DMS53 treated with DMSO at 0.1 percent for 48 hours (cell line): ENCODE data around the gene SENP3.

ENCODE experiments used
- DNase-seq: peaks from one replicate; lab custom pipeline; 2025; ENCODE audit not compliant: unreplicated experiment; lab: John Stamatoyannopoulos, UW

The SENP3 gene

GRCh38 chr17:7575959-7576358, 14.2 kb downstream of the SENP3 start:
- no peak for DNase-seq

GRCh38 chr17:7576432-7576937, 14.8 kb downstream of the SENP3 start:
- DNase-seq = no peak

- no peak for DNase-seq
Observed at GRCh38 chr17:7577327-7578199, 15.8 kb downstream of the SENP3 start.

GRCh38 chr17:7579001-7579833, 17.5 kb downstream of the SENP3 start, which contains the start of gene CD68:
TSS of gene CD68 (plus strand) at chr17:7579638. CDS start at chr17:7579678, 40 bp downstream.
- DNase-seq = peak; percentile 80

GRCh38 chr17:7579834-7580603, 18.3 kb downstream of the SENP3 start:
- DNase-seq = no peak

- no peak for DNase-seq
Observed at GRCh38 chr17:7580604-7581575, 19.2 kb downstream of the SENP3 start.

GRCh38 chr17:7582396-7583252, 20.9 kb downstream of the SENP3 start:
- DNase-seq = no peak

- peak; percentile 98 for DNase-seq
Observed at GRCh38 chr17:7583253-7584109, 21.8 kb downstream of the SENP3 start, which contains the start of gene MPDU1. TSS of gene MPDU1 (plus strand) at chr17:7583852. CDS start at chr17:7583863, 11 bp downstream.

GRCh38 chr17:7586673-7587419, 25.1 kb downstream of the SENP3 start:
- no peak for DNase-seq

- no peak for DNase-seq
Observed at GRCh38 chr17:7587420-7588151, 25.9 kb downstream of the SENP3 start.

GRCh38 chr17:7588553-7589203, 27.0 kb downstream of the SENP3 start:
- DNase-seq = no peak

- DNase-seq = peak; percentile 89
Observed at GRCh38 chr17:7589204-7589868, 27.6 kb downstream of the SENP3 start.

- DNase-seq = no peak
Observed at GRCh38 chr17:7589891-7590691, 28.4 kb downstream of the SENP3 start, which contains the start of gene SOX15. TSS of gene SOX15 (minus strand) at chr17:7590094. CDS start at chr17:7589676, 418 bp downstream.

GRCh38 chr17:7590743-7591142, 29.0 kb downstream of the SENP3 start:
- DNase-seq = no peak
